Colon (tissue), 2 donors: ENCODE measurements around the gene MNAT1.
"Not testable (repeated sequence)": the region's sequence is repeated elsewhere in the genome, so short reads cannot be mapped to it uniquely, and the experiment has no call there.

Experiments
- FAIRE-seq: peaks from 2 replicates; lab custom pipeline; 2012; peaks lifted over from hg19 to GRCh38; lab: Jason Lieb, UNC
- donor health status: control.
- donor health status: control.

MNAT1 gene

DNA sequence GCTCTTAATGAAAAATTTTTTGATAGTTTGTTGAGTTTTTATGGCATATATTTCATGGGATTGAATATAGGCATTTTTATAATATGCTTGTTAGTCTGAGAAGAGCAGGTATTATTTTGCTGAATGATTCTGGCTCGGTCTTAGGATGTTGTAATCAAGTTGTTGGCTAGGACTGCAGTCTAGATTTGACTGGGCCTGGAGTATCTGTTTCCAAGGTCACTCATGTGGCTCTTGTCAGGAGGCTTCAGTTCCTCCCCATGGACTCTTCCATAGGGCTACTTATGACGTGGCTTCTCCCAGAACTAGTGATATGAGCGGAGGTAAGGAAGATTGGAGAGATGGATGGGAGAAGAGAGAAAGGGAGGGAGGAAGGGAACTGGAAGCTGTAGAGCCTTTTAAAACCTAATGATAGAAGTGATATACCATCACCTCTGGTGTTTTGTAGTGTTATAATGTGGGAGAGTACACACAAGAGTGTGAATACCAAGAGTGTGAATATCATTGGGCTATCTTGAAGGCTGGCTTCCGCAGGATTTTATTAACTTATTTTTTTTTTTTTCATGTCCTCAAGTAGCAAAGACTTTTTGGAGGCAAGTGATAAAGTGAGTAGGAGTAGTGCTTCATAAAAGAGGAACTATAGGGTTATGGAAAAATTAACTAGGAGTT lies 4.4 kb downstream of the MNAT1 start:
- FAIRE-seq: no peak

DNA sequence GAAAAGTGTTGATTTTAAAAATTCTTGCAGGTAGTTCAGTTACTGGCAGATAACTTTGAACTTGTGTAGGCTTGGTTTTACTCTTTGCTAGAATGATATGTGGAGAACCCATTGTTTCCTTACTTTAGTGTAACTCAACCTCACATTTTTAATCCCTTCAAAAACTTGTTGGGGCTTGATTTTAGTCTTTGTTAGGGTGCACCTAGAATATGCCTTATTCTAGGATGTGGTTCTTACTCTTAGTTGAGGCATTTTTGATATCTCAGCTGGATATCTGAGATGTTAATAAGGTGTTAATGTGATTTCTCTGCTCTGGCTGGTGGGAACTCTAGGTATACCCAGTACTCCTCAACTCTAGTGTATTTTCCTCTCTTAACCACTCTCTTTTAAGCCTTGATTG lies 10.0 kb downstream of the MNAT1 start:
- FAIRE-seq: no peak

DNA sequence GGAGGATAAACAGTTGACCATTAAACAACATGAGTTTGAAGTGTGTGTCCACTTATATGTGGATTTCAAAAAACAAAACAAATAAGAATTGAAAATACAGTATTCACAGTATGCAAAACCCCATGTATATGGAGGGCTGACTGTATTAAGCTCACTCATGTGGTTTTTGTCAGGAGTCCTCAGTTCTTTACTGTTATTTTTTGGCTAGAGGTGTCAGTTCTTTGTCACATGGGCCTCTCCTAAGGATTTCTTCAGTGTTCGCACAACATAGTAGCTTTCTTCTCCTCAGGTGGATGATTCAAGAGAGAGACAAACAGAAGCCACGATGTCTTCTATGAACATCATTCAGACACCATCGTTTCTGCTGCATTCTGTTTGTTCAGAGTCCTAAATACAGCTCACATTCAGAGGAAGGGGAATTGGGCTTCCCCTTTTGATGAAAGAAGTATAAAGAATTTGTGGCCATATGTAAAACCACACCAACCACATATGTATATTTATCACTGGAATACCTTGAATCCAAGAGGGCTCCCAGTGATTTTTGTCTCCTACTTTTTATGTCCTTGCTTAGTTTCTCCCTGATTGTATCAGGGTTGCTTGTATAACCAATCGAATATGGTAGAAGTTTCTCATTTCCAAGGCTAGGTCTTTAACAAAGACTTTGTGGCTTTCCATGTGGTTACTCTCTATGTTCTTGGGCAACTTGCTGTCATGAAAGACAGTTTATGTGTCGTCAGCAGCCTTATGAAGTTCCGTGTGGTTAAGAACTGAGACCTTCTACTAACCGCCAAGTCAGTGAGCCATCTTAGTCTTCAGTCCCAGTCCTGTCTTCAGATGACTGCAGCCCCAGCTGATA lies 18.9 kb downstream of the MNAT1 start:
- FAIRE-seq: no peak

DNA sequence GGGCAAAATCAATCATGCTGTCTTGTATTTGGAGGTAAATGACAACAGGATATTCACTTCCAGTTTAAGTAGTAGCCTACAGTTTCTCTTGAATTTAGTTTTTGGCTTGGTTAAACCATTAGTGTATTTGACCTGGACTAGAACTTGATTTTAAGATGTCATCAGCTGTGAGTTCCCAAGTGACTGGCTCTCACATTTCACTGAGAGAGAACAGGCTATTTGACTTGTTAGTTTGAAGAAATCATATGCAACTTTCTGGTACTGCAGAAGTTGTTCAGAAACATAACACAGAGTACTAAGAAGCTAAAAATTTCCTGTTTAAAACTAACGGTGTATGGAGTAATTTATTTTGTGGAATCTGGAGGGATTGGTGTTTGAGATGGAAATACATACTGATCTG lies 22.3 kb downstream of the MNAT1 start:
- no peak for FAIRE-seq

DNA sequence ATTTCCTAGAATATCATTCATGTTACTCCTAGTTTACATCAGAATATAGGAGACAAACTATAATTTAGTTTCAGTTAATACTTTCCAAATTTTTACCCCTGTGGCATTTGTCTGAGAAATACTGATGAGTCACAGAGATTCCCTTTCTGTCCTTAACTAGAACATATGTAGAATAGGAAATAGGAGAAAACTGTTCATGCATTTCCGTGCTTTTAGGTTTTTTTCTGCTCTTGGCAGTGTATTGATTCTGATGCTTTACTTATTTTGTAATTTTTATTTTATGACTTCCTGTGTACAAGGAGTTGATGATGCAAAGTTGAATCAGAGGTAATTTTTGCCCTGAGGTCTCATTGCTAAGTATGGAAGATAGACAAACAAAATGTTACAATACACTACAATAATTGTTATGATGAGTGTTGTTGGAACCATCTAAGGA lies 23.0 kb downstream of the MNAT1 start:
- FAIRE-seq: no peak

DNA sequence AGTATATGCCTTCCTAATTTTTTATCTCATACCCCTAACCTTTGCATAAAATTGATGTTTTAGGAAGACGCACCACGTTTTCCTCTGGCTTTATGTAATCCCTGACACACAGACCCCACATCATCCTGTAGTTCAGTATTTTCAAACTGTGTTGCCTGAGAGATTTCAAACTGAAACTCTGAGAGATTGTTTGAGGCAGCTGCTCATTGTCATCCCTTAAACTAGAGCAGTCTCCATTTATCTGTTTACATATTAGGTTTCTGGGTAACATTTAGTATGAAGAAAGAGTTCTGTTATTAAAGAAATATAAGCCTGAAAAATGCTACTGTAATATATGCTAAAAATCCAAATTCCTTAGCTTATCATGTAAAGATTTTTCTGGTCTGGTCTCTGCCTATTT lies 24.3 kb downstream of the MNAT1 start:
- FAIRE-seq: no peak

DNA sequence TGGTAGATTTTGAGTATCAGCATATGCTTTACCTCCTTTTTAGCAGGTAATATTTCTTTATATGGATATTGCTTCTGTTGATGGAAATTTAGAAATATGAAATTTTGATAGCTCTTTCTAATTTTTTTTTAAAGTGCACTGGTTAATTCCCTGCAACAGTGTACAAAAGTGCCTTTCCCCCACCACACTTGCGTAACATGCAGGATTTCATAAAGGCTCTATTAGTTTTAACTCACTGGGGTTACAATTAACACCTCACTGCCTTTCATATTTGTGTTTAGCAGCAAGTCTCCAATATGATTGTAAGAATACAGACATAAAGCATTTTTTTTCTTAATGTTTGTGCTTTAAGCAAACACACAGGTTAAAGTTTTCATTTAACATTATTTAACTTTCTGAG lies 25.6 kb downstream of the MNAT1 start:
- no peak for FAIRE-seq

DNA sequence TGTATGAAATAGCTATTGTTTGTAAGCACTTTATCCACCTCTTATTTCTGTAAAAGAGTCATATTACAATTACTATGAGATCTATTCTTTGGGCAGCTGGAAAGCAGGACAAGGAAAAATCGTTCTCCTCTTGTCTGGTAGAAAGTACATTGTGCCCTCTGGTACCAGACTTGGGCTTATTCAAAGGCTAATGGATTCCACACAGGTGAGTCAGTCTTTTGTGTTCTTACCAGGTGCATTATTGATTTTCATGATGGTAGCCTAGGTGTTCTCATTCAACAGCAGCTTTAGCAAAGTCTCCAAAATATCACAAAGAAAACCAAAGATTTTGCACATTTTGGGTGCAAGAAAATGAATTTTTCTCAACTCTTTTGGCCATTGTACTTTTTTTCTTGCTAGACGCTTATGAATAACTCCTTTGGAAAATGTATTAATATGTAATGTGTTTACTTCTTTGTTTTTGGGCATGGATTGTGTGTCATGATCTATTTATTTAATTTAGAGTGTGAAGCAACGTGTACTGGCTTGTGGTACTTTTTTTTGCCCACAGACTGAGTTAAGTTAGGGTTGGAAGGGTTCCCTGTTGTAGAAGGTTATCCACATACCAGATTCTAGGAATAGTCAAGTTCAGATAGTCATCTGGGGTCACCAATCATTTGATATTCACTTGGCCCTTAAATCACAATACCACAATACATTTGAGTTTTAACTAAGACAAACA lies 26.2 kb downstream of the MNAT1 start:
- no peak for FAIRE-seq

DNA sequence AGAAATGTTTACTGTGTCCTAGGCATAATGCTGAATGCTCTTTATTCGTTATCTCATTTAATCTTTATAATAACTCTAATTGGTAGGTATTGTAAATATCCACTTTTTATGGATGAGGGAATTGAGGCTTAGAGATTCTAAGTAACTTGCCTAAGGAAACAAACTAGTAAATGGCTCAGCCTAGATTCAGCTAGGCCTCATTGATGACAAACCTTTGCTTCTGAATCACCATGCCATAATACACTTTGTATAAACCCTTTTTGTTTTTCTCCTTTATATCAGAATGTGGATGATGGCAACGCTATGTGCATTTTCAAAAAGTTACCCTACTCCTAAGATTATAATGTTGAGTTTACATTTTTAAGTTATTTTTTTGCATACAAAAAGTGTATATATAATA lies 34.0 kb downstream of the MNAT1 start:
- FAIRE-seq: no peak

DNA sequence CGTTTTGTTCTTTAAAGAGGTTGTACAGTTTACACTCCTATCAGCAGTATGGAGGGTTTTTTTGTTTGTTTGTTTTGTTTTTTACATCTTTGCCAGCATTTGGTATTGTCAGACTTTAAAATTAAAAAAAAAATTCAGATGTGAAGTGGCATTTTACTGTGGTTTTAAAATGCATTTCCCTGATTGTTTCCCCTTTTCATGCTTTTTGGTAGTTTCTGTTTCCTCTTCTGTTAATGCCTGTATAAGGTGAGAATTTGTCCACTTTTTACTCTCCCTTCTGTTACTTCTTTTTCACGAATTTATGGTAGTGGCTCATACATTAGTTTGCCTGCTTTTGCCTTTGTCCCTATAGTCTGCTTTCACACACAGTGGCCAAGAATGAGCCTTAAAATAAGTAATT lies 36.6 kb downstream of the MNAT1 start:
- no peak for FAIRE-seq

DNA sequence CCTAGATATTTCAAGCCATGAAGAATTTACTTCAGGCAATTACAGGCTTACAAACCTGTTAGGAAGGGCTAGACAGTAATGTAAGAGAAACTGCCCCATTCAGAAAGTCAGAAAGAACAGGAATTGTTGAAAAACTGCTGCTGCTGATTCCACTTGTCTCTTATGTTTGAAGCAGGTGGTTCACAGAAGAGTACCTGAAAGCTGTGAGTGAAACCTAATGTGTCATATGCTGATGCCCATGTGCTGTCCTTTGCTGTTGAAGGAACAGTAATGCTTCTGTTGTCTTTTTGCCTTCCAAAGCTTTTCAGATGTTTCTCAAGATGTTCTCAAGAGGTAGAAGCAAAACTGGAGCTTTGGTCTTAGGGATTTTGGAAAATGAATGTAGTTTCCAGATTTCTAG lies 39.0 kb downstream of the MNAT1 start:
- no peak for FAIRE-seq

DNA sequence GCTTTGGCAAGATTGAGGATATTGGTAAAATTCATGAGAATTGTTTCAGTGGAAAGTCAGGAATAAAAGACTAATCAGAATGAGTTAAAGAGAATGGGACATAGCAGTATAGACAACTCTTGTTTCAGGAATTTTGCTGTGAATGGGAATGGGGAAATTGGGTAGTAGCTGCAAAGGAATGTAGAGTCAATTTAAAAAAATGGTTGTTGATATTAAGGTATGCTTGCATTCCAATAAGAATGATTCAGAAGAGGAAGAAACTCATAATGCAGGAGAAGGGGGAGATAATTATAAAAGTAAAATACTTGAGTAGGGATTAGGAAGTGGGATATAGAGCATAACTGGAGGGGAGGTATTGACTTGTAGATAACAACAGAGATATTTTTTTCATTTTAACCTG lies 40.7 kb downstream of the MNAT1 start:
- no peak for FAIRE-seq

DNA sequence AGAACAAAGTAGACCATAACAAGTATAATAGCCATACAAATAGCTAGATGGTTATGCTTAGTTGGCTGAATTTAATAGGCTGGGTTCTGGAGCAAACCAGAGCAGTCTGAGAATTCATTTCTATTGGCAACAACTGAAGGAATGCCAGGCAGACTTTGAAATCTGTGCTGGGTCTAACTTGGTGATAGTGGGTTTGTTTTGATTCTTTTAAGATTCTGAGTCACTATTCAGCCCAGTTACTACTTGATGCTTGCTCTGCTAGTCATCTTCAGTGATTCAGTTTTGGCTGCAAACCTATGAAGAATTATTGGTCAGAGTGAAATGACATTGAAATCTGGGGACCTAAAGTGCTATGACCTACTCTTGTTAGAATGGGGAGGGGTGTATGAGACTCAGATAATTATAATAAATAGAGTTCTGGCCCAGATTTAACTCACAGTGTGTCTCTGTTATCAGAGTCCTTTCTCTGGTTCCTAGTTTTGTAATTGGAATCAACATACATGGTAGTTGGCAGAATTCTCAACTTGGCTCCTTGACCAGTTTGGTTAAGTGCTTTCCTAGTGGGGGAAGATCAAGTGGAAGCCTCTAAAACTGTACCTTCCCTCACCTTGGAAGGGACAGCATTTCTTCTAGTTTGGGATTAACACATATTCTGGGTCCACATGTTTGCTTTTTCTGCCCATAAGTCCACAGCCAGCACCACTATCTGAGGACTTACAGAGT lies 43.5 kb downstream of the MNAT1 start:
- no peak for FAIRE-seq

DNA sequence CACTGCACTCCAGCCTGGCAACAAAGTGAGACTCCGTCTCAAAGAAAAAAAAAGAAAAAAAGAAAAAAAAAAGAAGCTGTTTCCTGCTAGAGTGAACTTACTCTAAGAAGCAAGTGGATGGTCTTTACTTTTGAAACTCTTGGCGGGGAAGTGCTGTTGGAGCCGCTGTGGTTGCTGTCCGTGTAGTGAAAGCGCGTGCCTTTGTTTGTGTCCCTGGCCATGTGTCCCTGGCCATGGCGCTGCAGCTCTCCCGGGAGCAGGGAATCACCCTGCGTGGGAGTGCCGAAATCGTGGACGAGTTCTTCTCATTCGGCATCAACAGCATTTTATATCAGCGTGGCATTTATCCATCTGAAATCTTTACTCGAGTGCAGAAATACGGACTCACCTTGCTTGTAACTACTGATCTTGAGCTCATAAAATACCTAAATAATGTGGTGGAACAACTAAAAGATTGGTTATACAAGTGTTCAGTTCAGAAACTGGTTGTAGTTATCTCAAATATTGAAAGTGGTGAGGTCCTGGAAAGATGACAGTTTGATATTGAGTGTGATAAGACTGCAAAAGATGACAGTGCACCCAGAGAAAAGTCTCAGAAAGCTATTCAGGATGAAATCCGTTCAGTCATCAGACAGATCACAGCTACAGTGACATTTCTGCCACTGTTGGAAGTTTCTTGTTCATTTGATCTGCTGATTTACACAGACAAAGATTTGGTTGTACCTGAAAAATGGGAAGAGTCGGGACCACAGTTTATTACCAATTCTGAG lies 45.4 kb downstream of the MNAT1 start:
- FAIRE-seq: not testable (repeated sequence)

DNA sequence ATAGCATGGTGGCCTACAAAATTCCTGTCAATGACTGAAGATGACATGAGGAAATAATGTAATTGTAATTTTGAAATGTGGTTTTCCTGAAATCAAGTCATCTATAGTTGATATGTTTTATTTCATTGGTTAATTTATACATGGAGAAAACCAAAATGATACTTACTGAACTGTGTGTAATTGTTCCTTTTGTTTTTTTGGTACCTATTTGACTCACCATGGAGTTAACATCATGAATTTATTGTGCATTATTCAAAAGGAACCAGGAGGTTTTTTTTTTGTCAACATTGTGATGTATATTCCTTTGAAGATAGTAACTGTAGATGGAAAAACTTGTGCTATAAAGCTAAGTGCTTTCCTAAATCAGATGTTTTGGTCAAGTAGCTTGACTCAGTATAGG lies 46.0 kb downstream of the MNAT1 start:
- not testable (repeated sequence) for FAIRE-seq

DNA sequence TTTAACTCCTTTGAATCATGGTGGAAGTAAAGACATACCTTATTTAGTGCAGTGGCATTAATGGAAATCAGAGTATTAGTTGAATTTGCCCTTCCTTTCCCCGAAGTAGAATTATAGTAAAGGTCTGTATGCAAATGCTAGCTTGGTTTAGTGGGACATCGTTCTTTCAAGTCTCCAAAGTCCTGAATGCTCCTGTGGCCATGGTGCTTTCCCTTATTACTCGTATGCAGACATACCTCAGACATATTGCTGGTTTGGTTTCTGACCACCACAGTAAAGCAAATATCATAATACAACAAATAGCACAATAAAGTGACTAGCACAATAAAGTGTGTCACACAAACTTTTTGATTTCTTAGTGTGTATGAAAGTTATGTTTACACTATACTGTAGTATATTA lies 52.3 kb downstream of the MNAT1 start:
- FAIRE-seq: no peak

DNA sequence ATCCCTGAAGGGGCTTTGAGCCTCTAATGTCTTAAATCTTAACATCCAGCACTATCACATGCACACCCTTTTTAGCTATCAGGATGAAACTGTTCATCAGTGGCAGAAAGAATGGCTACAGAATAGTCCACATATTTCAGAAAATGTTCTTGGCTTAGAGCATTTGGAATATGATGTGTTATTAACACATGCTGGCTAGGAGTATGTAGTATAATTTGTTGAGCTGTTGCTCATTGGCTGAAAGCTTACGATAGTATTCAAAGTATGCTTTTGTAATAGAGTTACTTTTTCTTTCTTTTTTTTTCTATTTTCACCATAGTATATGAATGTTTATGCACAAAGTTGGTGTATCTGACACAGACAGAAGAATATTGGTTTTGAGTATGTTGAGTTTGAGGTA lies 55.1 kb downstream of the MNAT1 start:
- no peak for FAIRE-seq

DNA sequence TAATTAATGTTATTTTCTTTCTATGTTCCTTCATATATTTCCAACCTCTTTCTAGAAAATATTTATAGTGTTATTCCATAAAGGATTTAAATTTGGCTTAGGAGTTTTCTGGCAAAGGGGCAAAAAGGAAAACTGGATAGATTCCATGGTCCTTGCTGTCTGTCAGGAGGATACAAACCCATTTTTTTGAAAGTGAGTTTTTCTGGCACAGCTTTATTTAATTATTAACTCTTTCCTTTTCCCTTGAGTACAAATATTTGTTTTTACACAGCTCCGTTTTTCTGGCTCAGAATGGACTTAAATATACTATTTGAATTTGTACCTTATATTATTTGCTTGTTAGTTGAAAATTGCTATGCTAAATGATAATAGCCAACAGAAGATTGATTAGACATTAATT lies 56.3 kb downstream of the MNAT1 start:
- no peak for FAIRE-seq

DNA sequence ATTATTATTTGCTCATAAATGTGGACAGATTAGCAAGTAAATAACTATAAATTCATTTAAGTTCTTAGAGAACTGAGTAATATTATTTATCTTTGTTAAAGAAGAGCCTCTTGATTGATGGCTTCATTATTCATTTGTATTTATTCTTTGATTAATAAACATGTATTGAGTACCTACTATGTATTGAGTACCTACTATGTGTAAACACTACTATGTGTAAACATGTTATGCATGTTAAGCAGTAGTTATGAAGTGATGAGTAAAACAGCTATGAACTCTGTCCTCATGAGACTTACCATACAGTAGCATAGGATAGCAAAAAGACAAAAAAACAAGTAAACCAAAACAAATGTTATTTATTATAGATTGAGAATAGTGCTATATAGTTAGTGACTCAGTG lies 61.9 kb downstream of the MNAT1 start:
- FAIRE-seq: peak; percentile 5

DNA sequence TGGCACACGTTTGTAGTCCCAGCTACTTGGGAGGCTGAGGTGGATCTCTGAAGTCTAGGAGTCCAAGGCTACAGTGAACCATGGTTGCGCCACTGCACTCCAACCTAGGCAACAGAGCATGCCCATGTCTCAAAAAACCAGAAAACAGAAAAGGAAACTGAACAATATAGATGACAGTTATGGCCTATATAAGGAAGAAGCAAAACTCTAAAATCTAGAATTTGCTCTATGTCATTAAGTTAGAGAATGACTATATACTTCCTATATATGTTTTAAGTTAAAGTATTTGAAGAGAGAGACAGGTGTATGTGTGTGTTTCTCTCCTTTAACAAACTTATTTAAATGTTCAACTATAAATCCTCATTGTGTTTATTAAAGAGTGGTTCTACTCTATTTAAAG lies 65.8 kb downstream of the MNAT1 start:
- no peak for FAIRE-seq

DNA sequence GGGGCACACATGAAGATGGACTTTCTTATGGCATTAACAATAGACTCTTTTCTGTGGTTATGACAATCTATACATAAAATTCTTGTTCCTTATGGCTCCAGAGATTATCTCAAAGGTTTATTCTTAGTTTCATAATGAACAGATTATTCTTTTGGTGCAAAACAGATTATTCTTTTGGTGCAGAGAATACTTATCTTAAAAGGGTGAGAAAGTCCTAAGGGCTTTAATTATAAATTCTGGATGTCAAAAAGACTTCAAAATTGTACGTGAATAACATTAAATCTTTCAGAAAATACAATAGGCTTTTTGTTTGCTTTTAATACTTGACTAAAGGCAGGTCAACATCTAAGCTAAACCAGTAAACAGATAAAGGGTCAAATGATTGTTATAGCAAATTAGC lies 69.3 kb downstream of the MNAT1 start:
- FAIRE-seq: no peak
